HG02642 (cell line): ENCODE measurements around the gene SEL1L3.
"Not testable (repeated sequence)": the region's sequence is repeated elsewhere in the genome, so short reads cannot be mapped to it uniquely, and the experiment has no call there.

Experiments
- ATAC-seq: cut with Tn5 transposase; IDR thresholded peaks from one replicate; pipeline ENCODE4 v1.9.1; 2021; ENCODE audit warnings: mild to moderate bottlenecking; ENCODE audit not compliant: unreplicated experiment, poor library complexity

Gene SEL1L3

DNA sequence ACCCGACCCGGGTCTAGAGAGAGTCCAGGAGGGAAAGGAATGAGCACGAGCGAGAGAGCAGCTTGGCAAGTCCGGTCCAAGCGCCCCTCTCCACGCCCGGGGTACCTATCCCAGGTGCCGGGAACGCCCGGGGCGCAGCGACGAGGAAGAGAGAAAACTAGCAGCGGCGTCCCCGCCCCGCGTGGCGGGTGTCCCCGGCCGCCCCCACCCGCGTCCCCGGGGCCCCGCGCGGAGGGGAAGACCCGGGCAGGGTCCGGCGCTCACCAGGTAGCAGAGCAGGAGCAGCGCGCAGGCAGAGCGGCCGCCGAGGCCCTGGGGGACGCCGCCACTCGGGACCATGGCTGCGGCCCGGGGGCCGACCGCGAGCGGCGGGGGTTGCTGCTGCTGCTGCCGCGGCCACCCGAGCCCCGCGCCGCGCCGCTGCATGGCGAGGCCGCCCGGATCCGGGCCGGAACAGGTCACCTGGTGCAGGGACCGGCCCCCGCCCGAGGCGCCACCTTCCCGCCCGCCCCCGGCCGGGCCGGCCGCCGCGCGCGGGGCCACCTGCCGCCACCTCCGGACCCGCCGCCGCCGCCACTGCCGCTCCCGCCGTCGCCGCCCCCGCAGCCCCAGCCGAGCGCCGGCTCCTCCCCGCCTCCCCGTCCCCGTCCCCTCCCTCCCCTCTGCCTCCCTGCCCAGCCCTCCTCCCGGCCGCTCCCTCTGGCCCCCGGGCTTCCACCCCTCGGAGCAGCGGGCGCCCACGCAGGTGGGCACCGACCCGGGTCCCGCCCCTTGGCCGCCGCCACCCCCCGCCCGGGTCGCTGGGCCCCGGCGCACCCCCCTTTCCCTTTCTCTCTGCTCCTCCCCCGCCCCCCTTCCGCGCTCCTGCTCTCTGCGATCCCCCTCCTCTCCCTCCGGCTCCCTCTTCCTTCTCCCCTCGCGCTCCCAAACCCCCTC is at the start of gene SEL1L3:
TSS of gene SEL1L3 (minus strand) at position 578 of the 936 bp plus-strand sequence. CDS start at position 426, 152 bp downstream.
- peak; percentile 55 for ATAC-seq

DNA sequence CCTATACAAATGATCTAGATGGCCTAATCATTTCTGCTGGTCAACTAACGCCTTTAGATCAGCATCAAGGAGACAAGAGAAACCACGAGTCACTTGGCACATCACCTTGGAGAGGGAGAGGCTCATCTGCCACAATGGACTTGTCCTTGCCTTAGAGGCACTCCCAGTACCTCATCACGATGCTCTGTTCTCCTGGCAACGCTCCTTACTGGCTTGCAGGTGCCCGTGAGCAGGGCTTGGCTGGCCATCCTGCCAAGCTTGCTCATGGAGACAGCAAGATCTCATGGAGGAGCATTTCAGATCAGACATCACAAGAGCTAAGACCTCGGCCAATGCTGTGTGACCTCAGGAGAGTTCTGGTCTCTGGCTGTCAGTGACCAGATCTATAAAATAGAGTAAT is 48.6 kb upstream of the SEL1L3 start:
- no peak for ATAC-seq

DNA sequence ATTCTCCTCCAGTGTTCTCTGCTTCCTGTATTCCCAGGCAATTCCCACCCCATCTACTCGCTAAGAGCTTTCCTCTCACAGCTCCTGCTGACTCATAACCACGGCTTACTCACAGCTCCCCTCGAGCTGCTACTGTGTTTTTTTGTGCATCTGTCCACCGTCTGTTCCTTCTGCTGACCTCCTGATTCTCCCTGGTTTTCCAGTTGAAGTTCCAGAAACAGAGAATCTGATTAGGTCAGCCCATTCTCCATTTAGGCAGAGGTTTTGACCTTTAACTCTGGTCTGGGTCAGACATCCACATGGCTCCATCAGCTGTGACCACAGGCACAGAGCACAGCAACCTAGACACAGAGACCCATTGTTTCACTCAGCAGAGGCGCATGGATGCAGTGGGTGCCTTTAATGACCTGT is 45.7 kb upstream of the SEL1L3 start:
- no peak for ATAC-seq

DNA sequence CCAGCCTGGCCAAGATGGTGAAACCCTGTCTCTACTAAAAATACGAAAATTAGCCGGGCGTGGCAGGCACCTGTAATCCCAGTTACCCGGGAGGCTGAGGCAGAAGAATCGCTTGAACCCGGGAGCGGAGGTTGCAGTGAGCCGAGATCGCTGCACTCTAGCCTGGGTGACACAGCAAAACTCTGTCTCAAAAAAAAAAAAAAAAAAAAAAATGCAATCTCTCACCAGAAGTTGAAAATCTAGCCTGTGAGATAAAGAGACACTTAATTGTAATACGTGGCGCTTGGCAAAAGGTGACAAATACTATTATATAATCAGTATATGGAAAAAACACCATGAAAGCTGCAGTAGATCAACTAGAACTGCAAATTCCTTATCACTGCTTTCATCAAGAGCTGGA is 43.3 kb upstream of the SEL1L3 start:
- not testable (repeated sequence) for ATAC-seq

DNA sequence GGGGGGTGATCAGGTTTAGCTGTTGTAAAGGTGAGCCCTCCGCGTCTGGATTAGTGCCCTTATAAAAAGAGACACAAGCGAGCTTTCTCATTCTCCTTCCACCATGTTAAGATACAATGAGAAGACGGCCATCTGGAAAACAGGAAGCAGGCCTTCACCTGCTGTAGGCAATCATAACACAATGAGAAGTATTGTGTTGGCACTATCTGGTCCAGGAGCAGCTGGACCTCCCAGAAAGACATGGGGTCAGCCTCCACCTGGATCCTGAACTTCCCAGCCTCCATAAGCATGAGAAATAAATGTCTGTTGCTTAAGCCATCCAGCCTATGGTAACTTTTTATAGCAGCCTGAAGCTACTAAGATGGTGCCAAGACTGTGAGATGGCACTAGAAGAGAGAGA is 42.6 kb upstream of the SEL1L3 start:
- no peak for ATAC-seq

DNA sequence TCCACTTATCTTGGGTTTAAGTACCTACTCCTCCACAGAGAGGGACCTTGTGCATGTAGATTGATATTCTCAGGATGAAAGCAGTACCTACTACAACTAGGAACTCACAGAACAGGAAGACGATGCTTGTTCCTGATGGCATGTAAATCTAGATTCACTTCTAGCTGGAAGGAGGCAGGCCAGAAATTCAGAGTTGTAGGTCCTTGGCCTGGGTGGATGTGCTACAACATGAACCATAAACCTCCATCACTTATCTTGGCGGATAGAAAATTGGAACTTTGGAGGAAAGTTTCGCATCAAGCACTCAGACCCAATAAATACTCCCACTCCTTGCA is 41.9 kb upstream of the SEL1L3 start:
- ATAC-seq: no peak

DNA sequence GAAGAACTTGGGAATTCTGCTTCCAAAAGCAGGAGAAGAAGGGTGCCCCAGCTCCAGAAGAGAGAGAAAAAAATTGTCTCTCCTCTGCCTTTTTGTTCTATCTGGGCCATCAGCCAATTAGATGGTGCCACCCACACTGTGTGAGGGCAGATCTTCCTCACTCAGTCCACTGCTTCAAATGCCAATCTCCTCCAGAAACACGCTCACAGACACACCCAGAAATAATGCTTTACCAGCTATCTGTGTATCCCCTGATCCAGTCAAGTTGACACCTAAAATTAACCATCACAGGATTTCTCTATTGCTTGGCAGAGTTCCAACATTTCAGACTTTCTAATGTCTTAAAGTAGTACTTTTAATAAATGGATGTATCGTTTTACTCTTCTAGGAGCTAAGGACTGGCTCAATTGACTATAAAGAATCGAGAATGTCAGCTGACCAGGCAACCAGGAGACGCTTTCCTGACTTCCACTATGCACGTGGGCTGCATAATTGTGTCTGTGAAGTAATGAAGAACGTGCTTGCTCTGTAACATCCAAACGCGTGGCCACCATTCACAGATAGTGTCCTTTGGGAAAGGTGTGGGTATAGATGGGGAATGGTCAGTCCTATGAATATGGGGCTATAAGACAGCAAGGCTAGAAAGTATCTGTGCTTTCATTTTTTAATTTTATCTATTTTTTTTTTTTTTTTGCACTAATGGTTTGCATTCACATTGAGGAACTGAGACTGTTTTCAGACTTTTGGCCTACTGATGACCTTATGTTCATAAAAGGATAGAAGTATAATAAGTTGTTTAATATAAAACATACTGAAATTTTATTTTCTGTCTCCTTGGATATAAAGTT is 41.3 kb upstream of the SEL1L3 start:
- ATAC-seq: no peak

DNA sequence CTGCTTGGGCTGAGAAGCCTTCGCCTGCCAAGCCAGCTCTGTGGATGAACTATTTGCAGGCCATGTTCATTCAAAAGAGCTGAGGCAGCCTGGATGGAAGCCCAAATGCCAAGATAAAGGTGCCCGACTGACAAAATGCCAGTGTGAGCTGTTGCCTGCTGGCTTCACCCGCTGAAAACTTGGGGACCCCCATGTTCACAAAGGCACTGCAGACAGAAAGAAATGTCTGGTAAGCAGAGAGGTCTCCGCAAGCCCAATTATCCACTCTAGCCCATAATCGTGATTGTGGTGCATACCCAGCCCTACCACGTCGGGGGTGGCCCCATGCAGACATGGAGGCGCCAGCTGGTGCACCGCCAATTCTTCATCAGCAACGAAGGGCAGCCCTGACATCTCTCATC is 38.2 kb upstream of the SEL1L3 start:
- ATAC-seq: no peak

DNA sequence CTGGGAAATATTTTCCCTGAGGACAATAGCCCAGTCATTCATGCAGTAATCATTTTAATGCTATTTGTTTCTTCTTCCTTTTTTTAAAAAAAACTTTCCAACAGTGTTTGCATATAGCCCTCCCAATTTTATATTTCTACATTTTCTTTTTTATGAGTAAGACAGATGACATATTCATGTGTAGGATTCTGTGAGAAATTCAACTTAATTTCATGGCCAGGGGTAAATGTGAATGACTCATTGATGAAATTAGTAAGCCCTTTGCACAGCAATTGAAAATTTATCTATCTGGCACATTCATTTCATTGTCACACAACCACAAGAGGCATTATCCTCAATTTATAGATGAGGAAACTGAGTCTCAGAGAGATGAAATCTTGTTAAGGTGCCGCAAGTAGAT is 37.5 kb upstream of the SEL1L3 start:
- ATAC-seq: no peak

DNA sequence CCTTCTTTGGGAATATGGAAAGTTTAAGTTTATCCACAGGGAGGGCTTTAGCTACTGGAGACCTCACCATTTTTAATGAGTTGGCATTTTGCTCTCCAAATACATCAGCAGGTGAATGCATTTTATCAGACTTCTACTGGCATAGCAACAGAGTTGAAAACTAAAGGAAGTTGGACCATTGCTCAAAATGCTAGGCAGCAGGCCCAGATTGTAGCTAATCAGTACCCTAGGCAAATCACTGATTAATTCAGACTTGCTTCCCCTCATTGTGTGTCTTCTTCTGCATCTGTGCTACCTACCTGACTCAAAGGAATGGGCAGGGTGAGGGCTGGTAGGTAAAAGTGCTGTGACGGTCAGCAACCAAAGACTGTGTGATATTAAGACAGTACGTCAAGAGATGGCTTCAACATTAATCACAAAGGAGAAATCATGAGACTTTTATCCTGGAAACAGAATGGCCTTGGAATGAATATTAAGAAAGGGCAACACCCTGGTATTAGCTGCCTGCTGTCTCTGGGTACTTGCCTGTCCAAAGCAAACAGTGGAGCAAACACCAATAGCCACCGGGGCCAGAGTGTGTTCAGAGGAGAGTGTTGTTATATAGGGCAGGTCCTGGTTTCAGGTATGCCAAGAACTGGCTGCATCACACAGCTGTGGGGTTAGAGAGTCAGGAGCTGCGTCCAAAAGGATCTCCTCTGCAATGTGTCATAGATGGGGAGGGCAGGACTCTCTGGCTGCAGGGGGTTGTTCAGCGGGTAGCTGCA is 34.2 kb upstream of the SEL1L3 start:
- no peak for ATAC-seq

DNA sequence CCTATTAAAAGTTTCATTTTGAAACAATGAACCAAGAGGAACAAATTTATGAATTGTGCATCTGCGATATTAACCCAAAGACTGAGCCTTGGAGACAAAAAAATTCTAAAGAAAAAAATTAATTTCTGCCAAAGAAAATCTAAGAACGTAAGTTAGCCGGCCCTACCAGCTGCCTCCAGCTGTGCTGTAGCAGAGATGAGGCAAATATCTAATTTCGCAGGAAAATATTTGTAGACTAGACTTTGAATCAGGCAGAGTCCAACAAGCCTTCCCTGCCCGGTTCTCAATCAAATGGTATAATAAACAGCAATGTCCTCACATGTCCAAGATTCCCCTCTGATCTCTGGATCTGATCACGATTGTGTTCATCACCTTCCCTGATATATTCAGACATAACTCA is 30.0 kb upstream of the SEL1L3 start:
- ATAC-seq: no peak

DNA sequence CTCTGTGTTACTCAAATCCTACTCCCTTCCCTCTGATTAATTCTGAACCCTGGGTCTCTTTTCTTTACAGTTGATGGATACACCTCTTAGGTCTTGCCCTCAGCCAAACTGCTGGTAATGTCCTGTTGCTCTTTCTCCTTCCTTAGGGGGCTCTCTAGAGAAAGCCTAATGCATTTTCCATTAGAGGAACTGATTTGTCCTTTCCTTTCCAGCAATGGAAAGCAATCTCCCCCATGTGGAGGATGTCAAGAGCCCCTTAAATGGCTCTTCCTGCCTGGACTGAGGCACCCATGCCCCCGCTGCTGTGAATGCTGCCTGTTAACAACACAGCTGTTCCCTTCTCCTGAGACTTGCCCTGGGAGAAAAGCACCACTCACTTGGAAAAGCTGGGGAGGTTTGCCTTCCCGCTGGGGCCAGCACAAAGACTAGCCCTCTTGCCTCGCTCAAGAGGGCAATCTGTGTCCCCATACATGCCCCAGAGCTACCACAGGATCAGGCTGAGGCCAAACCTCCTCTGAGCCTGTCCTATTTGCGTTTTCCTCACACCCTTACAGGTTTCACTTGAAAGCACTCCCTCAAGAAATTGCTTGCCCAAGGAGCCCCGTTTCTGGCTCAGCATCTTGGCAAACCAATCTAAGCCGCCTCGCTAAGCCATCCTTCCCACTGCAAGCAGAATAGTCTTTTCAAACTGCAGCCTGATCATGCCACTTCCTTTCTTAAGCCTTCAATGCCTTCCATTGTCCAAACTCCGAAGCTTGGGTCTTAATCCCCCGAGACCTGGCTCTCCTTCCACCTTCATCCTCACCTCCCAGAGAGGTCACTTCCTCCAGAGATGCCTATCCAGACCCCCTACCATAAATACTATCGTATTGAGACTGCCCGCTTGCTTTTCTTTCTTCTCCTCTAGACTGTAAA is 28.0 kb upstream of the SEL1L3 start:
- ATAC-seq: no peak

DNA sequence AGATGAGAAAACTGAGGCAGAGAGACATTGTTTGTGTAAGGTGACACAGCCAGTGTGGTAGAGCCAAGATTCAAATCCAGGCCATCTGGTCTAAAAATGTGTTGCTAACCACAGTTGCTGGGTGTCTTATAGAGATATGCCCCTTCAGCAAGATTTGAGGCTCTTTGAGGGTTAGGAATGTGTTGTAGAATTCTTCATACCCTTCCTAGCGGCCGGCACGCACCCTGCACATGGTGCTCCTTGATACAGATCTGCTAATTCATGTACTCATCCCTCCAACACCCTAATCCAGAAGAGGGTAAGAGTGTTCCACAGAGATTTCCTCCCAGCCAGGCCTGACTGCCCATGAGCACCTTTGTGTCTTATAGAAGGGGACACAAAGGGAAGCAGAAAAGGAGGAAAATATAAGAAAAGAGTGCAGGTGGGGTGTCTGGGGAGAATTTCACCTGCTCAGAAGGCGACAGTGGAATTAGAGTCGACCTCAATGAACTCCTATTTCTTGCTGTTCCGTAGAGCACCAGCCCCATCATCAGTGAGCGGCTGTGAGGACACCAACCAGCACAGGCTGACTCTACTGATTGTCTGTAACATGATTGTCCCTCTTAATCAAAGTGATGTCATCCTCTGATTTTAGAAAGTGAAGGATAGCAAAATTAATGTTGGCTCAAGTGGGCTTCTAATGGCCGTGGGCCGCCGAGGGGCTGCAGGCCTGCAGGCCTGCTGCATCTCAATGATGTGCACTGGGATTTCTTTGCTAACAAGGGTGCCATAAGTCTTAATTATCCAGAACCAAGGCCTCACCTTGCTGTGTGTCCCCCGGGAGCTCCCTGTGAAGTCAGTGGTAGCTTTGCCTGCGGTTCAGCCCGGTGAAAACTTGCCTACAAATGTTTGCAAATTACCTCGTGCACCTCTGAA is 27.1 kb upstream of the SEL1L3 start:
- ATAC-seq: no peak

DNA sequence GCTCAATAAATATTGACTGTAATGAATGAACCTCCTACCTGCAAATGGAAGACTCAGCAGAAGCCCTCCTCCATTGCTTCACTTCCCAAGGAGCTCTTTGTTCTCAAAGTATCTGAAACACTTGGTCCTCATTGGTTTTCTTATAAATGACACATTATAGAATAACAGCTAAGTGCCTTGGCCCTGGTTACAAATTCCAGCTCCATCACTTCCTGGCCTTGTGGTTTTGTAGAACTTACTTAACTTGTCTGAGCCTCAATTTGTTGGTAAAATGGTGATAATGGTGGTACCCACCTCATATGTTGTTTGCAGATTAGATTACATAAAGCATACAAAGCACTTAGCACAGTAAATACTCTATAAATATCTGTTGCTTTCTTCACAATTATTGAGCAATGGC is 26.0 kb upstream of the SEL1L3 start:
- ATAC-seq: no peak

DNA sequence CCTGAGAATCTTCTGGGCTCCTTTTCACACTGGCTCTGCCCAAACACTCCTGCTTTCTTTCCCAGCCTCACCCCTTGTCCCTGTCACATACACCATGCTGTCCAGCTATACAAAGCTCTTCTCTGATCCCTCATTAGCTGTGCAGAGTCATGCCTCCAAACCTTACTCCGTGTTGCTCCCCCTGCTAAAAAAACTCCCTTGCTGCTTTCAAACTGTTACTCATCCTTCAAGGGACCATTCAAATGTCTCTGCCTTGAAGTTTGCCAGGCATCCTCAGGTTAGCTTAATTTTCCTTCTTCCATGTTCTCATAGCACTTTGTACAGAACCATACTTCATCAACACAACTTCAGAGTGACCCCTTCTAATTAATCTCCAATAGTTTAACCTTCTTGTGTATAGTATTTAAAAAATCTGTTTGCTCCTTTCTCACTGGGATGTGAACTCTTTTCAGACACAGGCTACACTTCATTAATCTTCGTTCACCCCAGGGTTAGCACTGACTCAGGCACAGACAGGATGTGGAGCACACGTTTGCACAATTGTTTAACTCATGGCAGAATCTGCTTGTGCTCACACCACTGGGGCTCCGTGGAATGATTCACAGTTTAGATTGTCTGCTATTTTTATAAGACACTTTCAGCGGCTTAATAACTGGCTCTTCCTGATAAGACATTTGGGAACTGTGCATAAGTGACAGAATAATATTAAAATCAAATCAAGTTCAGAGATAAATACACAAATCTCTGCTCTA is 21.4 kb upstream of the SEL1L3 start:
- no peak for ATAC-seq

DNA sequence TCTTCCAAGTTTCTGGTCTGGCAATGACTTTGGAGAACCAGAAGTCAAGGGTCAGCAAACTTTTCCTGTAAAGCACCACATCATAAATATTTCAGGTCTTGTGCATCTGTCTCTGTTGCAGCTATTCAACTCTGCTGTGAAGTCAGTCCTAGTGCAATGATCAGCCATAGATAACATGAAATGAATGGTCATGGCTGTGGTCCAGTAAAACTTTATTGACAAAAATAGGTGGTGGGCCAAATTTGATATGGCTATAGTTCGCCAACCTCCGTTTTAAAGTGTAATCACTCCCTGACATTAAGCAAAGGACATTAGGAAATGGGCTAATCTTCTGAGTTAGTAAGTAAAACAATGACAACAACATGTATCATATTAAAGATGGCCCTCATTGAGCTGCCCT is 20.8 kb upstream of the SEL1L3 start:
- no peak for ATAC-seq

DNA sequence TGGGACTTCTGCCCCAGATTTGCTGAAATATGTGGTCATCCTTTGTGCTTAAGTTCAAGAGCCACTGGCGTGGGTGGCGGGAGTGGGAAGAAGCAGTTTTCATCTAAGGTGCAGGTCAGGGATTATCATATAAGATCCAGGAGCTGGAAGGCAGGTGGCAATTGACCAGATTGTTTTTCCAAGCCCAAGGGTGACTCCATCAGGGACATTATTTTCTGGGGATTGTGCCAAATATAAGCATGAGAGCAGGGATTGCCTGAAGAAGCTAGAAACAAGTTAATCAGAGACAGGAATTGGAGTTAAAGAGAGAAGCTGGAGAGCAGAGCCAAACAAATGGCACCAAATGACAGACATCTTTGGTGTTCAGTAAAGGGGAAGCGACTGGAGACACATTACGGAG is 19.4 kb upstream of the SEL1L3 start:
- no peak for ATAC-seq

DNA sequence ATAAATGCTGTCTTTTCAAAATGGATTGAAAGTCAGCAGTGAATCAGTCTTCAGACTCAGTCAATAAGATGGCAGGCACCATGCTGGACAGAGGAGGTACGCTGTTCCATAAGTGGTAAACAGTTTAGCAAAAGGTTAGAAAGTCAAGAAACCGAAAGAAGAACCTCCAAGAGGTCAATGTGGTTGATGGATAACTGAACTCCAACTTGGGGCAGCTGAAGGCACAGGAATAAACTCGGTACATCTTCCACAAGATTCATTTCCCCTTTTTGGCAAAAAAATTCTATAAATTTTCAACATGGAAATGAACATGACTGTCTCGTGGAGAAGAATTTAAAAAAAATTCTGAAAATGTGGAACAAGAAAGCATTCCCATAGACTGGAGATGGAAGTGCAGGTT is 18.4 kb upstream of the SEL1L3 start:
- no peak for ATAC-seq
